ENCODE data around the gene PGLYRP1.

Gene PGLYRP1

DNA sequence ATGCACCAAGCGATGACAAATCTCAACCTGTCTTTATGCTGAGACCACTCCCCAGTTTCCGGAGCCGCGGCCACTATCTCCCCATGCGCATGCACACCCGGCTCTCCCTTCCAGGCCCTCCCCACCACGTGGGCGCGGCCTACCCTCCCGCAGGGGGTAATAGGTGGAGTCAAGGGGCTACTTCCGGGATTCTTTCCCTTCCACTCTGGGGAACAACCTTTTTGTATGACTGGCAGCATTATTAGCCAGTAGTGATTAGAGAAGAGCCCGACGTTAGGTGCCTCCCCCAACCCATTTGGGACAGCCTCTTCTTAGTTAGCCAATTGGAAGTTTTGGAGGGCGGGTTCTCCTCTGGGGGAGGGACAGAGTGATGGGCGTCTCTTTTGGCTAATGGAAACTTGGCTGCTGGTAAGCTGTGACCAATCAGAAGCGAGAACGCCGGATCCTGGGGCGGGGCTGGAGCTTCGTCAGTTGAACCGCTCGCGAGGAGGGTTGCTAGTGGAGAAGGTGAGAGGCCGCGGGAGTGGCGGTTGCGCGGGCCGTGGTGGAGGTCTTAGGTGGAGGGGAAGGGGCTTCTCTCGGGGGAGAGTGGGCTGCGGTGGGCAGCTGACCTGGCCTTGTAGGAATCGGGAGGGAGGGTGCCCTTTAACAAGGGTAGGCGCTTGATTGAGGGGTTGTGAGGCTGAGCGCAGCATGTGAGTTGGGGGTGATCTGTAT lies 27.7 kb downstream of the PGLYRP1 start, which contains the start of gene CCDC61 (continued):
- TF ChIP-seq ZNF174 (tag by site-specific recombination; IDR thresholded peaks at IDR 0.05): no peak
- TF ChIP-seq ZNF146 (tag by site-specific recombination; IDR thresholded peaks at IDR 0.05): no peak
- peak; percentile 95 for TF ChIP-seq KLF16 (tag by site-specific recombination; IDR thresholded peaks at IDR 0.05)
- no peak for TF ChIP-seq ZNF792 (tag by site-specific recombination; IDR thresholded peaks at IDR 0.05)
- TF ChIP-seq ZNF350 (tag by site-specific recombination; IDR thresholded peaks at IDR 0.05): no peak
- no peak for TF ChIP-seq MZF1 (tag by site-specific recombination; IDR thresholded peaks at IDR 0.05; ENCODE audit: borderline replicate concordance)
- TF ChIP-seq ZNF121 (tag by site-specific recombination; IDR thresholded peaks at IDR 0.05): no peak
- no peak for TF ChIP-seq ZNF366 (tag by site-specific recombination; conservative IDR thresholded peaks at IDR 0.05)
- TF ChIP-seq ZNF664 (tag by site-specific recombination; IDR thresholded peaks at IDR 0.05): no peak
- no peak for TF ChIP-seq ZNF48 (tag by site-specific recombination; IDR thresholded peaks at IDR 0.05)
- TF ChIP-seq, protein P1, sequence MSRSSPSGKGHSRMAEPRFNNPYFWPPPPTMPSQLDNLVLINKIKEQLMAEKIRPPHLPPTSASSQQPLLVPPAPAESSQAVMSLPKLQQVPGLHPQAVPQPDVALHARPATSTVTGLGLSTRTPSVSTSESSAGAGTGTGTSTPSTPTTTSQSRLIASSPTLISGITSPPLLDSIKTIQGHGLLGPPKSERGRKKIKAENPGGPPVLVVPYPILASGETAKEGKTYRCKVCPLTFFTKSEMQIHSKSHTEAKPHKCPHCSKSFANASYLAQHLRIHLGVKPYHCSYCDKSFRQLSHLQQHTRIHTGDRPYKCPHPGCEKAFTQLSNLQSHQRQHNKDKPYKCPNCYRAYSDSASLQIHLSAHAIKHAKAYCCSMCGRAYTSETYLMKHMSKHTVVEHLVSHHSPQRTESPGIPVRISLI (tag by site-specific recombination; IDR thresholded peaks at IDR 0.05): no peak
- no peak for TF ChIP-seq ZNF140 (tag by site-specific recombination; IDR thresholded peaks at IDR 0.05)
- peak; percentile 54 for TF ChIP-seq ZNF843 (tag by site-specific recombination; IDR thresholded peaks at IDR 0.05)
- TF ChIP-seq ZNF423 (tag by site-specific recombination; IDR thresholded peaks at IDR 0.05): no peak
- TF ChIP-seq, protein P2, sequence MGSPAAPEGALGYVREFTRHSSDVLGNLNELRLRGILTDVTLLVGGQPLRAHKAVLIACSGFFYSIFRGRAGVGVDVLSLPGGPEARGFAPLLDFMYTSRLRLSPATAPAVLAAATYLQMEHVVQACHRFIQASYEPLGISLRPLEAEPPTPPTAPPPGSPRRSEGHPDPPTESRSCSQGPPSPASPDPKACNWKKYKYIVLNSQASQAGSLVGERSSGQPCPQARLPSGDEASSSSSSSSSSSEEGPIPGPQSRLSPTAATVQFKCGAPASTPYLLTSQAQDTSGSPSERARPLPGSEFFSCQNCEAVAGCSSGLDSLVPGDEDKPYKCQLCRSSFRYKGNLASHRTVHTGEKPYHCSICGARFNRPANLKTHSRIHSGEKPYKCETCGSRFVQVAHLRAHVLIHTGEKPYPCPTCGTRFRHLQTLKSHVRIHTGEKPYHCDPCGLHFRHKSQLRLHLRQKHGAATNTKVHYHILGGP (tag by site-specific recombination; IDR thresholded peaks at IDR 0.05): no peak
- no peak; the same call in 1 of the 2 replicates for TF ChIP-seq ZIC2 (tag by site-specific recombination; IDR thresholded peaks at IDR 0.05)
- TF ChIP-seq KLF1 (tag by site-specific recombination; IDR thresholded peaks at IDR 0.05): peak; percentile 22; the same call in 1 of the 2 replicates
- peak; percentile 88; the same call in 1 of the 2 replicates for TF ChIP-seq ZFP37 (tag by site-specific recombination; IDR thresholded peaks at IDR 0.05)
- no peak for TF ChIP-seq ZNF266 (tag by site-specific recombination; IDR thresholded peaks at IDR 0.05; ENCODE audit: low read depth)
- no peak for TF ChIP-seq SCRT2 (tag by site-specific recombination; IDR thresholded peaks at IDR 0.05)
- no peak for TF ChIP-seq ZNF670 (tag by site-specific recombination; IDR thresholded peaks at IDR 0.05; ENCODE audit: low read depth)
- TF ChIP-seq ZFP41 (tag by site-specific recombination; IDR thresholded peaks at IDR 0.05; ENCODE audit: borderline replicate concordance): no peak
- peak; percentile 47; the same call in 1 of the 2 replicates for TF ChIP-seq BCL11B (tag by site-specific recombination; IDR thresholded peaks at IDR 0.05; ENCODE audit: low read depth)
- peak; percentile 15; the same call in 1 of the 2 replicates for TF ChIP-seq EGR2 (tag by site-specific recombination; IDR thresholded peaks at IDR 0.05; ENCODE audit: low read depth)
- TF ChIP-seq GLIS1 (tag by site-specific recombination; IDR thresholded peaks at IDR 0.05): peak; percentile 93
- TF ChIP-seq ZNF677 (tag by site-specific recombination; IDR thresholded peaks at IDR 0.05): no peak
- no peak for TF ChIP-seq ZNF621 (tag by site-specific recombination; IDR thresholded peaks at IDR 0.05)
- TF ChIP-seq, protein P3, sequence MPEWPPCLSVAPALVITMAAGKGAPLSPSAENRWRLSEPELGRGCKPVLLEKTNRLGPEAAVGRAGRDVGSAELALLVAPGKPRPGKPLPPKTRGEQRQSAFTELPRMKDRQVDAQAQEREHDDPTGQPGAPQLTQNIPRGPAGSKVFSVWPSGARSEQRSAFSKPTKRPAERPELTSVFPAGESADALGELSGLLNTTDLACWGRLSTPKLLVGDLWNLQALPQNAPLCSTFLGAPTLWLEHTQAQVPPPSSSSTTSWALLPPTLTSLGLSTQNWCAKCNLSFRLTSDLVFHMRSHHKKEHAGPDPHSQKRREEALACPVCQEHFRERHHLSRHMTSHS (tag by site-specific recombination; IDR thresholded peaks at IDR 0.05): no peak
- no peak for TF ChIP-seq ZNF747 (tag by site-specific recombination; IDR thresholded peaks at IDR 0.05)
- TF ChIP-seq SP2 (tag by site-specific recombination; IDR thresholded peaks at IDR 0.05): peak; percentile 98
- TF ChIP-seq ZBTB48 (tag by site-specific recombination; IDR thresholded peaks at IDR 0.05): peak; percentile 80; the same call in 1 of the 2 replicates
- peak; percentile 51; the same call in 1 of the 2 replicates for TF ChIP-seq ZBTB17 (tag by site-specific recombination; IDR thresholded peaks at IDR 0.05)
- TF ChIP-seq, protein P4, sequence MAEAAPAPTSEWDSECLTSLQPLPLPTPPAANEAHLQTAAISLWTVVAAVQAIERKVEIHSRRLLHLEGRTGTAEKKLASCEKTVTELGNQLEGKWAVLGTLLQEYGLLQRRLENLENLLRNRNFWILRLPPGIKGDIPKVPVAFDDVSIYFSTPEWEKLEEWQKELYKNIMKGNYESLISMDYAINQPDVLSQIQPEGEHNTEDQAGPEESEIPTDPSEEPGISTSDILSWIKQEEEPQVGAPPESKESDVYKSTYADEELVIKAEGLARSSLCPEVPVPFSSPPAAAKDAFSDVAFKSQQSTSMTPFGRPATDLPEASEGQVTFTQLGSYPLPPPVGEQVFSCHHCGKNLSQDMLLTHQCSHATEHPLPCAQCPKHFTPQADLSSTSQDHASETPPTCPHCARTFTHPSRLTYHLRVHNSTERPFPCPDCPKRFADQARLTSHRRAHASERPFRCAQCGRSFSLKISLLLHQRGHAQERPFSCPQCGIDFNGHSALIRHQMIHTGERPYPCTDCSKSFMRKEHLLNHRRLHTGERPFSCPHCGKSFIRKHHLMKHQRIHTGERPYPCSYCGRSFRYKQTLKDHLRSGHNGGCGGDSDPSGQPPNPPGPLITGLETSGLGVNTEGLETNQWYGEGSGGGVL (tag by site-specific recombination; IDR thresholded peaks at IDR 0.05): peak; percentile 47
- TF ChIP-seq, protein P5, sequence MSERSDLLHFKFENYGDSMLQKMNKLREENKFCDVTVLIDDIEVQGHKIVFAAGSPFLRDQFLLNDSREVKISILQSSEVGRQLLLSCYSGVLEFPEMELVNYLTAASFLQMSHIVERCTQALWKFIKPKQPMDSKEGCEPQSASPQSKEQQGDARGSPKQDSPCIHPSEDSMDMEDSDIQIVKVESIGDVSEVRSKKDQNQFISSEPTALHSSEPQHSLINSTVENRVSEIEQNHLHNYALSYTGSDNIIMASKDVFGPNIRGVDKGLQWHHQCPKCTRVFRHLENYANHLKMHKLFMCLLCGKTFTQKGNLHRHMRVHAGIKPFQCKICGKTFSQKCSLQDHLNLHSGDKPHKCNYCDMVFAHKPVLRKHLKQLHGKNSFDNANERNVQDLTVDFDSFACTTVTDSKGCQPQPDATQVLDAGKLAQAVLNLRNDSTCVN (tag by site-specific recombination; optimal IDR thresholded peaks at IDR 0.05): peak; percentile 60
- TF ChIP-seq ZNF768 (tag by site-specific recombination; IDR thresholded peaks at IDR 0.05): no peak
- TF ChIP-seq OSR2 (tag by site-specific recombination; IDR thresholded peaks at IDR 0.05): no peak
- TF ChIP-seq ZNF529 (tag by site-specific recombination; IDR thresholded peaks at IDR 0.05; ENCODE audit: insufficient replicate concordance): no peak

Measured in HEK293 (cell line).